Naive thymus-derived CD4-positive, alpha-beta T cell (primary cell): ENCODE data around the gene ITPA. TPM values are rescaled to one million over a fixed set of nuclear protein-coding genes. Genes with fewer than 3 reads are reported as not detected.

Source experiments
- ATAC-seq: fragments of 150-1000 bp; cut with Tn5 transposase; 2 replicates; pipeline ENCODE4 v1.10.0; 2021; ENCODE audit warnings: mild to moderate bottlenecking, moderate library complexity
- CTCF ChIA-PET: fragments of 350-600 bp; sonication (Branson Sonifier 250); formaldehyde crosslinking; loops from one replicate; lab custom pipeline; 2021; ENCODE audit warnings: antibody characterized with exemption; lab: Charles Lee
- POLR2A ChIA-PET: fragments of 350-600 bp; sonication (Branson Sonifier 250); formaldehyde crosslinking; loops from one replicate; lab custom pipeline; 2021; ENCODE audit warnings: antibody characterized with exemption, inconsistent platforms; lab: Charles Lee
- DNase-seq, 9 donors: peaks; one replicate each; pipeline versions ENCODE4 v3.0.0 to v3.0.0-alpha.2; 2020 to 2022; ENCODE audit warnings: mixed read lengths in 1 of 9
- H3K27ac ChIP-seq: one replicate; pipeline ENCODE4 v1.7.0; 2013; ENCODE audit warnings: mild to moderate bottlenecking, low read depth, low read length, moderate library complexity
- H3K27me3 ChIP-seq, 2 donors: one replicate each; pipeline ENCODE4 v1.7.0; 2013; ENCODE audit warnings: low read length in 2 of 2, mild to moderate bottlenecking in 2 of 2, moderate library complexity in 2 of 2; ENCODE audit not compliant: control insufficient read depth in 2 of 2, insufficient read depth in 2 of 2
- H3K36me3 ChIP-seq, 3 experiments: 1 replicate in 2 of 3; 2 replicates in 1 of 3; pipeline ENCODE4 v1.7.0; 2013; ENCODE audit warnings: low read length in 3 of 3, mild to moderate bottlenecking in 3 of 3, moderate library complexity in 1 of 3; ENCODE audit not compliant: insufficient read depth in 3 of 3, control insufficient read depth in 2 of 3
- H3K4me1 ChIP-seq, 2 donors: one replicate each; pipeline ENCODE4 v1.7.0; 2013; ENCODE audit warnings: low read length in 2 of 2, mild to moderate bottlenecking in 2 of 2, moderate library complexity in 1 of 2; ENCODE audit not compliant: control insufficient read depth in 2 of 2, insufficient read depth in 2 of 2
- H3K4me3 ChIP-seq: 2 replicates; pipeline ENCODE4 v1.7.0; 2013; ENCODE audit warnings: mild to moderate bottlenecking, low read length
- H3K9me3 ChIP-seq, 3 experiments: 1 replicate in 2 of 3; 2 replicates in 1 of 3; pipeline ENCODE4 v1.7.0; 2013; ENCODE audit warnings: low read length in 3 of 3; ENCODE audit not compliant: control insufficient read depth in 2 of 3
- H3K27ac Mint-ChIP-seq, 9 donors: one replicate each; pipeline ENCODE4 v1.8.0; 2020 to 2022; ENCODE audit warnings: mixed read lengths in 9 of 9, mild to moderate bottlenecking in 8 of 9, moderate library complexity in 5 of 9, inconsistent platforms in 2 of 9
- H3K27me3 Mint-ChIP-seq, 5 donors: one replicate each; pipeline ENCODE4 v1.8.0; 2021 to 2022; ENCODE audit warnings: mixed read lengths in 5 of 5, mild to moderate bottlenecking in 1 of 5
- H3K36me3 Mint-ChIP-seq, 5 donors: one replicate each; pipeline ENCODE4 v1.8.0; 2020 to 2022; ENCODE audit warnings: mixed read lengths in 5 of 5, mild to moderate bottlenecking in 3 of 5, inconsistent platforms in 1 of 5
- H3K4me1 Mint-ChIP-seq, 7 donors: one replicate each; pipeline ENCODE4 v1.8.0; 2020 to 2022; ENCODE audit warnings: mixed read lengths in 7 of 7, mild to moderate bottlenecking in 3 of 7, inconsistent platforms in 1 of 7
- H3K4me3 Mint-ChIP-seq, 10 donors: one replicate each; pipeline ENCODE4 v1.8.0; 2020 to 2022; ENCODE audit warnings: mild to moderate bottlenecking in 10 of 10, mixed read lengths in 10 of 10, moderate library complexity in 6 of 10, inconsistent platforms in 2 of 10
- H3K9me3 Mint-ChIP-seq, 11 donors: one replicate each; pipeline ENCODE4 v1.8.0; 2020 to 2022; ENCODE audit warnings: mixed read lengths in 11 of 11, mild to moderate bottlenecking in 4 of 11, inconsistent platforms in 1 of 11, moderate library complexity in 1 of 11
- intact Hi-C, 2 donors: fragments of 100-400 bp; cut with micrococcal nuclease; formaldehyde crosslinking; loops; one replicate each; pipeline ENCODE4 v1.15.1; 2023
- polyA plus RNA-seq, 2 donors: library from polyadenylated mRNA; unstranded; fragments of 300-500 nt; fragmentation: Illumina TruSeq; gene quantifications; one replicate each; pipeline ENCODE4 v1.2.3, GENCODE V29; 2021
- total RNA-seq, 6 experiments: library from RNA in 5 of 6; stranded (reverse) in 5 of 6; gene quantifications; 1 replicate in 5 of 6; 2 replicates in 1 of 6; pipeline ENCODE4 v1.2.3 and lab custom pipeline; 2021 to 2026

The ITPA gene
- total and polyA plus RNA-seq, 7 experiments from 2014 or later: 37.7 to 71.2 (median 44.4) TPM

DNA sequence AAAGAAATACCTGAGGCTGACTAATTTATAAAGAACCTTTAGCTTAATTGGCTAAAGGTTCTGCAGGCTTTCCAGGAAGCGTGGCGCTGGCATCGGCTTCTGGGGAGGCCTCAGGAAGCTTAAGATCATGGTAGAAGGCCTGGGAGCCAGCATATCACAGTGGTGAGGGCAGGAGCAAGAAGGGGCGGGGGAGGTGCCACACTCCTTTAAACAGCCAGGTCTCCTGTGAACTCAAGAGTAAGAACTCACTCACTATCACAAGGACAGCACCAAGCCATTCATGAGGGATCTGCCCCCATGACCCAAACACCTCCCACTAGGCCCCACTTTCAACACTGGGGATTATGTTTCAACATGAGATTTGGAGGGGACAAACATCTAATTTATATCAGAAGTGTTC lies 64.1 kb downstream of the ITPA start:
- ATAC-seq (no peak), DNase-seq (no peak)
- no peak overlapping the region for H3K4me3 ChIP-seq
- H3K27me3 Mint-ChIP-seq: no peaks in the 10 kb centered on the region
- no peak overlapping the region for H3K27ac Mint-ChIP-seq
- no peaks in the 10 kb centered on the region for H3K9me3 Mint-ChIP-seq
- H3K36me3 Mint-ChIP-seq: peaks cover 0 to 35% (median 4%) of the 10 kb centered on the region in 5 donors
- no peaks in the 10 kb centered on the region for H3K4me1 ChIP-seq
- H3K4me3 Mint-ChIP-seq: no peak overlapping the region
- no peaks in the 10 kb centered on the region for H3K27me3 ChIP-seq
- POLR2A ChIA-PET: no interaction called here
- H3K36me3 ChIP-seq: no peaks in the 10 kb centered on the region
- CTCF ChIA-PET: no interaction called here
- intact Hi-C loops: no loop called here
- no peak overlapping the region for H3K27ac ChIP-seq
- H3K9me3 ChIP-seq: no peaks in the 10 kb centered on the region
- no peaks in the 10 kb centered on the region for H3K4me1 Mint-ChIP-seq

Other genes starting within 250 kb of the ITPA start
- 1 to 10 TPM in 4 of 5 experiments, under 1 TPM in 1; 0.88 to 2.9 (median 1.4) TPM for gene GNRH2, start 165.9 kb upstream of the ITPA start, total RNA-seq
- not detected for gene GNRH2, start 165.9 kb upstream of the ITPA start, polyA plus RNA-seq
- gene MRPS26, start 163.4 kb upstream of the ITPA start, total RNA-seq: 10 to 100 TPM; 22.2 to 41.6 (median 29.5) TPM
- 10 to 100 TPM; 71.6 to 94.2 TPM for gene MRPS26, start 163.4 kb upstream of the ITPA start, polyA plus RNA-seq
- 1 to 10 TPM in 2 of 5 experiments, not detected in 3; 1.8 to 2.3 TPM for gene OXT, start 137.9 kb upstream of the ITPA start, total RNA-seq
- 1 to 10 TPM; 1.2 to 1.4 TPM for gene OXT, start 137.9 kb upstream of the ITPA start, polyA plus RNA-seq
- under 1 TPM in 1 of 5 experiments, not detected in 4; 0.89 TPM for gene AVP, start 124.8 kb upstream of the ITPA start, total RNA-seq
- not detected for gene AVP, start 124.8 kb upstream of the ITPA start, polyA plus RNA-seq
- gene FASTKD5, start 49.6 kb upstream of the ITPA start, total RNA-seq: 10 to 100 TPM; 24.5 to 41.9 (median 30.6) TPM
- gene FASTKD5, start 49.6 kb upstream of the ITPA start, polyA plus RNA-seq: 10 to 100 TPM; 21.2 to 26.3 TPM
- gene UBOX5, start 49.6 kb upstream of the ITPA start, total RNA-seq: 10 to 100 TPM in 2 of 5 experiments, 1 to 10 TPM in 3; 8.3 to 13.8 (median 9.5) TPM
- gene UBOX5, start 49.6 kb upstream of the ITPA start, polyA plus RNA-seq: 1 to 10 TPM; 5.8 to 8.7 TPM
- 10 to 100 TPM in 4 of 5 experiments, under 1 TPM in 1; 0.73 to 34.6 (median 22.0) TPM for gene LZTS3, start 35.9 kb upstream of the ITPA start, total RNA-seq
- 1 to 10 TPM; 4.4 to 4.8 TPM for gene LZTS3, start 35.9 kb upstream of the ITPA start, polyA plus RNA-seq
- gene DDRGK1, start 4.8 kb upstream of the ITPA start, total RNA-seq: 10 to 100 TPM; 39.4 to 60.3 (median 46.6) TPM
- 10 to 100 TPM; 40.6 to 58.0 TPM for gene DDRGK1, start 4.8 kb upstream of the ITPA start, polyA plus RNA-seq
- gene SLC4A11, start 29.7 kb downstream of the ITPA start, total RNA-seq: 1 to 10 TPM in 2 of 5 experiments, under 1 TPM in 2, not detected in 1; 0.19 to 1.5 (median 0.93) TPM
- not detected for gene SLC4A11, start 29.7 kb downstream of the ITPA start, polyA plus RNA-seq
- 1 to 10 TPM; 2.4 to 8.8 (median 3.5) TPM for gene DNAAF9, start 198.2 kb downstream of the ITPA start, total RNA-seq
- gene DNAAF9, start 198.2 kb downstream of the ITPA start, polyA plus RNA-seq: 1 to 10 TPM in 1 of 2 donors, under 1 TPM in 1; 0.71 to 1.1 TPM